ENCODE measurements around the gene SLC25A29.
A peak's percentile ranks its signal among the peaks of the same experiment; 100 is the strongest.
"Not testable (repeated sequence)": the region's sequence is repeated elsewhere in the genome, so short reads cannot be mapped to it uniquely, and the experiment has no call there.

SLC25A29 gene

GRCh38 chr14:100293497-100294212, 12.6 kb downstream of the SLC25A29 start:
- DNase-seq (ENCODE audit: low read depth in 2 of 2): no peak

DNA sequence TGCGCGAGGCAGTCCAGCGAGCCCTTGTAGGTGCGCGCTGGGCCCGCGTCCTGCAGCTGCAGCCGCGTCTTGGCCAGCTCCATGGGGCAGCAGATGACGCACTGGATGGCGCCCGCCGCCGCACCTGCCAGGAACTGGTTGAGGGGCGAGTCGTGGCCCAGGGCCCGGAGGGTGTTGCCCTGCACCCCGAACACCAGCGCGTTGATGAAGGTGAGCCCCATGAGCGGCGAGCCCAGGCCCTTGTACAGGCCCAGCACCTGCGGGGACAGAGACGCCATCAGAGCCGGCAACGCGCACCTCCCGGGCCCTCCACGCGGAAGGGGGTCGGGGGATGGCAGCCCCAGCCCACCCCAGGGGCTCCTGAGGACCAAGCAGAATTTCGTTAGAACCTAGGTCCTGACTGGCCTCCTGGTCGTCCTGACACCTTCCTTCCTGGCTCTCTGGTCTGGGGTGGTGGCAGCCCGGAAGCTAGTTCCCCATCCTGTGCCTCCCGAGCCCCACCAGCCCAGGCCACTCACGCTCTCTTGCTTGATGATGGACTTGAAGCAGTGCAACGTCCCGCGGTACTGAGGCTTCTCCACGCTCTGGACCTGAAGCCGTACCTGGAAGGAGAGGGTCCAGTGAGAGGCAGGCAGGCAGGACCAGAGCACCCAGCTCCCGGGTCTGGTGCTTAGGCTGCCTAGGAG, 13.3 kb downstream of the SLC25A29 start:
- no peak for DNase-seq (ENCODE audit: low read depth in 2 of 2)

GRCh38 chr14:100292301-100292775, 13.9 kb downstream of the SLC25A29 start:
- DNase-seq (ENCODE audit: low read depth in 2 of 2): no peak

DNA sequence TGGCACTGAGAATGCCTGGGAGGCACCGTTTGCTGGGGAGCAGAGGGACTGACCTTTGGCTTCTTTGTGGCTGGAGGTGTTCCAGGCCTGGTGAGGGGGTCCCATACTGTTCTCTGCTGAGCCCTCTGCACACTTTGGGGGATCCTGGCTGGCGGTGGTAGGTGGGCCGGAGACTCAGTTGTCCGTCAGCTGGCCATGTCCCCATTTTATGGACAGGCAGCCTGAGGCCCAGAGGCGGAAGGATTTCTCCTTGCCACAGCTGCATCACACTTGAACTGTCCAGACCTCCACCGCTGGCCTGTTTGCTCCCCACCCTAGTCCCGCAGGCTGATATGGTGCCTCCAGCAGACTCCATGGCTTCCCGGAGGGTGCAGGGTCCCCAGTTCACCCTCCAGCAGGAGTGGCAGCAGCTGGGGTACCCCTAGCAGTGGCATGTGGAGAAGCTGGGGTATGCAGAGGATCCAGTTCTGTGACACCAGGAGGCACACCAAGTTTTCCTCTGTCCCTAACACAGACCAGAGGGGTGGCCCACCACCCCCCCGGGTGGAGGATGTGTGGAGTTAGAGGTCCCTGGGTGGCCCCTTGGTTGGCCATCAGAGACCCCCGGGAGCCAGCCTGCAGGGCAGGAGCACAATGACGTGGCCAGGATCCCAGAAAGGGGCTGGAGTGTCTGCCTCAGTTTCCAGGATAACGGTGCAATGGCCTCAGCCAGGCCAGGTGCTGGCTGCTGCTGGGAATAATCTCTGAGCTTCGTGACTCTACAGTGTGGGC, 14.8 kb downstream of the SLC25A29 start:
- no peak for DNase-seq (ENCODE audit: low read depth in 2 of 2)

GRCh38 chr14:100290607-100291304, 15.5 kb downstream of the SLC25A29 start:
- DNase-seq (ENCODE audit: low read depth in 2 of 2): no peak

- DNase-seq (ENCODE audit: low read depth in 2 of 2): no peak
Measured at GRCh38 chr14:100289916-100290606, 16.2 kb downstream of the SLC25A29 start.

DNA sequence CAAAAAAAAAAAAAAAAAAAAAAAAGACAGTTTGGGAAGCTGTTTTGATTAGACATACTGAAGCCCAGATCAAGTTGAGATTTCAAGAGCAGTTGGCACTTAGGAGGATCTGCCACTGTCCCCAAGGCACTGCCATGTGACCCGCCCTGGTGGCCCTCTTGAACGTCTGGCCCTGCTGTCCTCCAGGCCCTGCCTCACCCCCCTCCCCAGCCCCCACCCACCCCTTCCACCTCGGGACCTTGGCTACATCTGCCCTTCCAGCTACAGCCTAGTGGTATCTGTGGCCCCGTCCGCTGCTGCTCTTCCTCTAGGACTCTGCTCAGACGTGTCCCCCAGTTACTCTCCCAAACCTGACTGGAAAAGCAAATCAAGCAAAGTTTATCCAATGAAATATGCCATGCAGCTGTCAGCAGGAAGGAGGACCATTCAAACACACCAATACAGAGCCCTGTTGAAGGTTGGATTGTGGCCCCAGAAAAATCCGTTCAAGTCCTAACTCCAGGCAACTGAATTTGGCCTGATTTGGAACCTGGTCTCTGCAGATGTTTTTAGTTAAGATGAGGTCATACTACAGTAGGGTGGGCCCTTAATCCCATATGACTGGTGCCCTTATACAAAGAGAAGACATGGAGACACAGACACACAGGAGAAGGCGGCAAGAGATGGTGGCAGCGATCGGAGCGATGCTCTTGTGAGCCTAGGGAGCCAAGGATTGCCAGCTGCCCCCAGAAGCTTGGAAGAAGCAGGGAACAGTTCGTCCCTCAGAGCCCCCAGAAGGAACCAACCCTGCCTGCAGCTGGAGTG, 17.7 kb downstream of the SLC25A29 start:
- no peak for DNase-seq (ENCODE audit: low read depth in 2 of 2)

- DNase-seq (ENCODE audit: low read depth in 2 of 2): not testable (repeated sequence)
Measured at GRCh38 chr14:100287998-100288295, 18.3 kb downstream of the SLC25A29 start.

GRCh38 chr14:100287202-100287997, 18.8 kb downstream of the SLC25A29 start:
- no peak for DNase-seq (ENCODE audit: low read depth in 2 of 2)

DNA sequence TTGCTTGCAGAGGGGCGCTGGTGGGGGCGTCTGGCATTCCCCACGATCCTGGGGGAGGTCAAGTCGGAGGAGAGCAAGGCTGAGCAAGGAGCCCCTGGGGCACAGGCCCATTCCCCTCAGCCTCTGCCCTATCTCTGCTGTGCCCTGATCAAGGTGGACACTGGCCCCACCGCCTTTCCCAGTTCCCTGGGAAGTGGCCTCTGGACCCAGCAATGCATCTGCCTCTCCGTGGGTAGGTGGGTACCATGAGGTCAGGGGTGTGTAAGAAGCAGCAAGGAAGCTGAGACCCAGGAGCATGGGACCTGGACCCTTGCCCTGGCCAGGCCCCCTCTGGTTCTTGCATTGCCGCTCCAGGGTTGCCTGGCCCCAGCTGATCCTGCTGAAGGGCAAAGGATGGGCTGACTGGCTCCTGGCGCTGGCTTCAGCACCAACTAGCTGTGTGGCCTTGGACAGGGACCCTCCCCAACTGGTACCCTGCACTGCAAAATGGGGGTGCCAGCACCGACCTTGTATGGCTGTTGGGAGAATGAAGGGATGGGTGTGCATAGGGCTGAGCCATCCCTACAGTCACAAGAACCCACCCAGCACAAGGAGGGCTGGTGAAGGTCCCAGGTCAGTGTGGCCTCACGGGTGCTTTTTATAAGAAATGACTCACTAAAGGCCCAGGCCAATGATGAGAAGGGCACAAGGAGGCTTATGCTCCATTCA, 19.6 kb downstream of the SLC25A29 start:
- no peak for DNase-seq (ENCODE audit: low read depth in 2 of 2)

- DNase-seq (ENCODE audit: low read depth in 2 of 2): no peak
Measured at GRCh38 chr14:100285913-100286400, 20.3 kb downstream of the SLC25A29 start.

GRCh38 chr14:100285021-100285912, 21.0 kb downstream of the SLC25A29 start:
- DNase-seq (ENCODE audit: low read depth in 2 of 2): peak; percentile 71 to 79

DNA sequence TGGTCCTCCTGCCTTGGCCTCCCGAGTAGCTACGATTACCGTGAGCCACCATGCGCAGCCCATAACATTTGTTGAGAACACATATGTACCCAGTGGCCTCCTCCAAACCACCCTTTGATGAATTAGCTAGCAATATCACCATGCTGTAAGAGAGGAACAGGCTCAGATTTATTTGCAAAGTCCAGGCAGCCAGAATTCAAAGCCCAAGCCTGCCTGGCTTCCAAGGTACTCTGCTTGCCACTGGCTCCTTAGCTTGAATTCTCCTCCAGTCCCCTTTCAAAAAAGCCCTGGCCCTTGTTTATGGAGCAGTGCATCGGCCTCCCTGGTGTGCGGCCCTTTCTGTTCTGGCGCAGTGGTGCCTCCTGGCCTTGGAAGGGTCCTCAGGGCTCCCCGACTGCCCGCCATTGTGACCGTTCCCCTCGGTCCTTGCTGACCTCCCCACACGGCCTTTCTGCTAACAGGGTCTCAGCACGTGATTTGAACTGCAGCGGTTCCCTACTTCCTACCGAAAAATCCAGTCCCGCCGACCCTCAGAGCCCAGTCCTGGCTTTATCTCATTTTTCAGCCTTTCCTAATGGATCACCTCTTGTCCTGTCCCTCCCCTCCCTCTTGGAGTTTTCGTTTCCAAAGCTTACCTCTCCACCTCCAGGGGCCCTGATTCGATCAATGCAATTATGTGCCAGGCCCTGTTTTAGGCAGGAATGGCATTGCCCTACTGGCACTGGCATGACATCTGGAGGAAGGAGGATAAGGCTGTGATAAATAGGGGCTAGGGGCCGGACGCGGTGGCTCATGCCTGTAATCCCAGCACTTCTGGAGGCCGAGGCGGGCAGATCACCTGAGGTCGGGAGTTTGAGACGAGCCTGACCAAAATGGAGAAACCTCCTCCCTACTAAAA, 22.0 kb downstream of the SLC25A29 start:
- no peak for DNase-seq (ENCODE audit: low read depth in 2 of 2)

DNA sequence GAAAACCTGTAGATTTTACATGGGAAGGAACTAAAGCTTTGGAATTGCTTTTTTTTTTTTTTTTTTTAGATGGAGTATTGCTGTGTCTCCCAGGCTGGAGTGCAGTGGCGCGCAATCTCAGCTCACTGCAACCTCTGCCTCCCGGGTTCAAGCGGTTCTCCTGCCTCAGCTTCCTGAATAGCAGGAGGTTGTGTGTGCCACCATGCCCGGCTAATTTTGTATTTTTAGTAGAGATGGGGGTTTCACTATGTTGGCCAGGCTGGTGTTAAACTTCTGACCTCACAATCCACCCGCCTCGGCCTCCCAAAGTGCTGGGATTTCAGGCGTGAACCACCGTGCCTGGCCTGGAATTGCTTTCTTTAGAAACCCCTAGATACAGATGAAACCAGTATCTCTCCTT, 22.8 kb downstream of the SLC25A29 start:
- not testable (repeated sequence) for DNase-seq (ENCODE audit: low read depth in 2 of 2)

DNA sequence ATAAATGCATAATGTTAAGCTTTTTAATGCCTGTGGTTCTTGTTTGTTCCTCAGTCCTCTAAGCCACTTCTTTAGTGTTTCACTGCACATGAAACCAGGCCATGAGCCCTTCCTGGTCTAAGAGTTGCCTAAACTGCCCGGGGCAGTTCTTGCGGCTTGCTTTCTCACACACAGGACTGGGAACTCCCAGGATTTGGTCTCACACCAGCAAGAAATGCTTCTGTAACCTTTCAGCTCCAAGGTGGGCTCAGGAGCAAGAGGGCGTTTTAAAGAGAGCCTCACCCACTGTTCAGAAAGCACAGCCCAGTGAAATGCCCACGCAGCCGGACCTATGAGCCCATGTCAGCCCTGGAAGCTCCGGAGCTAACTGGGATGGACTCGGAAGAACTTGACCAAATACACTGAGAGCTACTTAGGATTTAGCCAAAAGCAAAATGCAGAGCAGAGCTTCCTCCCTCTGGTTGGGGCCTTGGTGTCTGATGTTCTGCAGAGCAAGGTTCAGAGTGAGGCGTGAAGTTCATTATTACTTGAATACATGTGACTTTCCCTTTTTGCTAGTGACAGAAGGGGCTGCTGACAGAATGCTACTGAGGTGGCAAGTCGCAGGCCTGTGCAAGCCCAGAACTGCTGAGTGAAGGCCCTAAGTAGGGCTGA, 23.4 kb downstream of the SLC25A29 start:
- no peak for DNase-seq (ENCODE audit: low read depth in 2 of 2)

- DNase-seq (ENCODE audit: low read depth in 2 of 2): no peak
Measured at GRCh38 chr14:100282083-100282350, 24.2 kb downstream of the SLC25A29 start.
